Measurements from ENCODE around the gene SSR2.
A peak's percentile ranks its signal among the peaks of the same experiment; 100 is the strongest.

SSR2 gene

DNA sequence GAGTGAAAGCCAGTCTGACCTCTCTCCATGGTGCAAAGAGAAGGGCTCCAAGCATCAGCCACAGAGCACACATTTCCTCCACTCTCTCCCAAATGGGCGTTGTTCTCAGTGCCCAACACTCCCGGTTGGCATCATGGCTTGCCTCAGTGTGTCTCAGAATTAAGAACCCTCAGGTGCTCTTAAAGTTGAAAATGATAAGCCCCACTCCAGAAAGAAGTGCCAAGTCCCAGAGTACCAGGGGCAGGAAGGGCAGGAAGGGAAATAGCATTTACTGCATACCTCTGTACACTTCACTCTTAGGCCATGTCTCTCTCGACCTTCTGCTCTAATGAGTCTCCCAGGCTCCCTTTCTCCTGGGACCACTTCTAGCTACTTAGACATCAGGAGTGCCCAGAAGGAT, 27.2 kb downstream of the SSR2 start:
- DNase-seq (ENCODE audit: low spot score), result no peak

DNA sequence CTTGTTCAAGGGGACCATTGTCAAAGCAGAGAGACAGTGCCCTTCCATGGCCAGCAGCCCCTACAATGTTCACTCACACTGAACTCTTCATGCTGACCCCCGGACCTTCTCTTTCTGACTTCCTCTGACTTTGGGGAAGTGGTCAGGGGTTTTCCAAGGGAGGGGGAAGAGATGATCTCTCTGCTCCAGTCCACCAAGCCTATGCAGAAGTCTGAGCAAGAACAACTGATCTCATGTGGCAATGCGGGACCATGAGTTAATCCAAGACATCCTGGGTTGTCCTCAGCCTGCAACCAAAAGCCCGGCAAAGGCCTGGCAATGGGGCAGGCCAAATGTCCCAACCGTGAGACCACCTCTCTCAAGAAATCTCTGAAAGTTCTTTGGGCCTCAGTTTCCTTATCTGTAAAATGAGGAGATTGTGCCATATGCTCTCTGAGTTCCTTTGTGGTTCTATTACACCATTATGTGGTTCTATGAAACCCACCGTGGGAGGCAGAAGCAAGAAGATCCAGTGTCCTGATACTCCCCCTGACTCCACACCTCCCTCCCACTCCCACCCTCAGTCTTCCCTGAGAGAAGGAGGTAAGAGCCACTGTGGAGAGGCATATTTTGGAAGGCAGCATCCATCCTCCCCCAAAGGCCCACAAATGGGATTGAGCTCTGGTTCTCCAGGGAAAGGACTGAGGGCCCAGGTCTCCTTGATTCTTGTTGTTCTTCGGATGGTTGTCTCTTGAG, 30.6 kb downstream of the SSR2 start:
- DNase-seq (ENCODE audit: low spot score), result no peak

DNA sequence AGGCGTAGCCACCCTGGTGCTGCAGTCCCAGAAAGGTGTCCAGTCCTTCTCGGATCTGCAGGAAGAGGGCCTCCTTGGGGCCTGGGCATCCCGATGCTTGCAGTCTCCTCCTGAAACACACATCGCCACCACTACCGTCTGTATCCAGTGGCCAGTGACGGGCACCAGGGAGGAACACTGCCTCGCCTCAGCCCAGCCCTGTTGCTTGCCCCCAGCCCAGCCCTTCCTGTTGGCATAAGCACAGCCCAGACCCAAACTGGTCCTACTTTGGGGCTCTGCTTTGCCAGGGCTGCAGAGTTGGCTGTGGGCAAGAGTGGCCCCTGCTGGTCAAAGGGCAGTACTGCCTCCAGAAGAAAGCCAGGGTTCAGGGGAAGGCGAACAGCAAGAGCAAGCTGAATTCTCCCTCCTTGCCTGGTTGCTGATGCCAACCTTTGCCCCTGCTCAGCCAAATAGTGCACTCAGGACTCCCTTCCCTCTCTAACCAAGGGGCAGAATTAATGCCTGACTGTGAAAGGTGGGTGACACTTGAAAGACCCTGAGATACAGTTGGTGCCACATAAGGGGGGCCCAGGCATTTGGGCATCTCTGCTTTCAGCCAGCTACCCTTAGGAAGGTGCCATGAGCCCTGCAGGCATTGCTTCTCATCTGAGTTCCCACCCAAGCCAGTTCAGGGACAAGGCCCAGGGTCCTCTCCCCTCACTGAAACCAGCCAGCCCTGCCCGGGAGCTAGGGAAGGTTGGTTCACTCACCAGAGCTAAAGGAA, 31.3 kb downstream of the SSR2 start:
- peak; percentile 89 for DNase-seq (ENCODE audit: low spot score)

DNA sequence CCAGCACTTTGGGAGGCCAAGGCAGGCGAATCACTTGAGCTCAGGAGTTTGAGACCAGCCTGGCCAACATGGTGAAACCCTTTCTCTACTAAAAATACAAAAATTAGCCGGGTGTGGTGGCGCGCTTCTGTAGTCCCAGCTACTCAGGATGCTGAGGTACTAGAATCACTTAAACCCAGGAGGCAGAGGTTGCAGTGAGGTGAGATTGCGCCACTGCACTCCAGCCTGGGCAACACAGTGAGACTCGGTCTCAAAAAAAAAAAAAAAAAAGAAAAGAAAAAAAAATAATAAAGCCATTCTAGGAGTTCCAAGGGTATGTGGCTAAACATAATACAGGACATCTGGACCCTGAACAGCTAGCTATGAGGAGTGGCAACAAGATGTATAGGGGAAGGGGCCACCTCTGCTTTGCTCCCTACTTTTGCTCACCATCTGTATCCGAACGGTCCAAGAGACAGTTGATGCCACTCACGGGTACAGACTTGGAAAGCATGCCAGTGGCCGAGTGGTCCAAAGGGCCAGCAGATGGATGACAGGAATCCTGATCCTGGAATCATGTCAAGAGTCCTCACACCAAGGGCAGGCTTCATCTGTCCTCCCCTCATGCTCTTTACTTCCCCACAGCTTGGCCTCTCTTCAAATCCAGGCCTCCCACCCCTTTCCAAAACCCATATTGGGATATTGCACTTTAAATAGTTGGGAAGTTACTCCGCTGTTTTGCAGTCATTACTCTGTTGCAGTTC, 35.7 kb downstream of the SSR2 start:
- peak; percentile 96 for DNase-seq (ENCODE audit: low spot score)

DNA sequence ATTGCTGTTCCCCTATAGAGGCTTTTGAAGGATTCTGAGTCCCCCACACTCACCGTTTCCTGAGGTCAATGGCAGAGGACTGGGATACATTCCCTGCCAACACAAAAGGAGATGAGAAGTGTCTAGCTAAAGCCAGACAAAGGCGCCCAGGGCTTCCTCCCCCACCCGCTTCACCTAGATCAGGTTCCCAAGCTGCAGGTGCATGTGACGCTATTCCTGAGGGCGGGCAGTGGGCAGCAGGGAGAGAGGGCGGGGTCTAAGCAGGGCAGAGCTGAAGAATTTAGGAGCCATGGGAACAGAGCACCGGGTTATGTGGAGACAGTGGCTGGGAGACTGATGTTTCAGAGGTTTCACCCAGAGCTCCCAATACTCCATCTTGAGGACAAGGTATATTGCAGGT, 36.4 kb downstream of the SSR2 start:
- DNase-seq (ENCODE audit: low spot score), result no peak

DNA sequence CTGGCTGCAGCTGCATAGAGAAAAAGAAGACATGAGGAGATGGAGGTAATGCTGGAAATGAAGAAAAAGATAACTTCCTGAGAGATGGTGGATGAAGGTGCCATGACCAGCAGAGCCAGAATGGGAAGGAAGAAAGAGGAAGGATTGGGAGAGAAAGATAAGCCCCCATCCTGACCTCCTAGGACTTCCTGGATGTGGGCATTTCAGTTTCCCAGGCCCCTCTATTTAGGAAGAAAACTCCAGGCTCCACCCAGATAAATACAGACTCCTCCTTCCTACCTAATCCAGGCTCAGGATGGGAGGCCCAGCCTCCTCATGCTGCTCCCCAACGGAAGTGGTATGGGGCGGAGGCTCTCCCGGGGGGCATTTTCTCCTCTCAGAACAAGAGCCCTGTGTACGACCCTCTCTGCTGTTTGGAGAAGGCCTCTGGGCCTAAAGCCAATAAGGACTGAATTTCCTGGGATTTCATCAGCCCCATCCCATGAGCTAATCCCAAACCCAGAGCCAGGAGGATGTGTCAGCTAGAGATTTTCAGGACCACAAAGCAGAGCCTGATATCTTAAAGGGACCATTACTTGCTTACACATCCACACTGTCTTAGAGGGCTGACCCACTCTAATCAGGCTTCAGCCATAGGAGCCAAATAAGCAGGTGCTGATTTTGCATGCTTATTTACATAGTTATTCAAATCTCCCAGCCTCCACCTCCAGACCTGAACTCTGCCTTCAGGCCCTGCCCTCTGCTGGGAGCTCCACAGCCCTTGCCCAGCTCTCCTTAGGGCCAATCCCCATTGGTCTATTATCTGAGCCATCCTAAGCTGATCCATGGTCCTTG, 37.3 kb downstream of the SSR2 start:
- peak; percentile 43 for DNase-seq (ENCODE audit: low spot score)

DNA sequence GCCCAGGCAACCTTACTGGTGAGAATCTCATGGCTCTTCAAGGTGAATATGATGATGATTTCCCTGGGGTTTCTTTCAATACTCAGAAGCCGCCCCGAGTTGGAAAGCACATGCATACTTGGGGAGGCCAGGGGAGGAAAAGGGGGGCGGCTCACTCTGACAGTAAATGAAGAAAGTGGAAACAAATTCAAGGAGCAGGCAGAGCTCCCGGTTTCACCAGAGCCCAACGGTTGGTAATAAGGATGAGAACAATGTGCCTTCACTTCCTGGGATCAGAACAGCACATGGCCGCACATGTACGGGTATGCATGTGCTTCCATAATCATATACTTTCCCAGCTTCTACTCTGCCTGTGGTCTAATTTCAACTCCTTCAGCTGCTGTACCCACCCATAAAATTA, 38.6 kb downstream of the SSR2 start:
- no peak for DNase-seq (ENCODE audit: low spot score)

DNA sequence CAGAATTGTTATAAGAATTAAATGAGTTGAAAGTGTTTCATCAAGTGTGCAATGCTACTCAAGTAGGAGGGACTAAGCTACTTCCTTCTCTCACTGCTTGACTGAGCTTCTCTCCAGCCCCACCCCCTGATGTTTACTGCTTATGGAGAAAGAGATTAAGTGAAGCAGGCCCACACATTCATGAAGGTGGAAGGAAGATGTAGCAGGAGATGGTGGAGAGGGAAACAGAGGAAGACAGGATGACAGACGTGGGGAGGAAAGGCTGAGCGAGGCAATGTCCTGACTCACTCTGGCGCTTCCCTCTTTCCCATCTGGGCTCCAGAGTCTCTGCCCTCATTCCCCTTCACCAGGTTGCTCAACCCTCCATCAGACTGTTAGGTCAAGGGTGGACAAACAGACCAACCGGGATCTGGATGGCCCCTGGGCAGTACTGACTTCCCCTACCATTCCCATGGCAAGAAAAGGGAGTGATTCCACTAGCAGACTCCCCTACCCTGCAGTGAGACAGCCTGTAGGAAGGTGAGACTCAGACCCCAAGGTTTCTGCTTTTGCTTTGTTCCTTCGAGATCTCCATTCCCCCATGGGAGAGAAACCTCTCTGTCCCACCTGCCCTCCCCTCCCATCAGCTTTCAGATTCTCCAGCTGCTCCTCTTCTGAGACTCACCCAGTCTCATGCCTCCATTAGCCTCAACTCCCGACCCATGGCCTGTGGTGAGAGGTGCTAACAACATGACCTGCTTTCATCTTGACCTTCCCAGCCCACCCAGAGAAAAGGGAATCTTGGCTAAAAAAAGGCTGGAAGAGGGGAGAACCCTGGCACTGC, 39.3 kb downstream of the SSR2 start:
- no peak for DNase-seq (ENCODE audit: low spot score)

DNA sequence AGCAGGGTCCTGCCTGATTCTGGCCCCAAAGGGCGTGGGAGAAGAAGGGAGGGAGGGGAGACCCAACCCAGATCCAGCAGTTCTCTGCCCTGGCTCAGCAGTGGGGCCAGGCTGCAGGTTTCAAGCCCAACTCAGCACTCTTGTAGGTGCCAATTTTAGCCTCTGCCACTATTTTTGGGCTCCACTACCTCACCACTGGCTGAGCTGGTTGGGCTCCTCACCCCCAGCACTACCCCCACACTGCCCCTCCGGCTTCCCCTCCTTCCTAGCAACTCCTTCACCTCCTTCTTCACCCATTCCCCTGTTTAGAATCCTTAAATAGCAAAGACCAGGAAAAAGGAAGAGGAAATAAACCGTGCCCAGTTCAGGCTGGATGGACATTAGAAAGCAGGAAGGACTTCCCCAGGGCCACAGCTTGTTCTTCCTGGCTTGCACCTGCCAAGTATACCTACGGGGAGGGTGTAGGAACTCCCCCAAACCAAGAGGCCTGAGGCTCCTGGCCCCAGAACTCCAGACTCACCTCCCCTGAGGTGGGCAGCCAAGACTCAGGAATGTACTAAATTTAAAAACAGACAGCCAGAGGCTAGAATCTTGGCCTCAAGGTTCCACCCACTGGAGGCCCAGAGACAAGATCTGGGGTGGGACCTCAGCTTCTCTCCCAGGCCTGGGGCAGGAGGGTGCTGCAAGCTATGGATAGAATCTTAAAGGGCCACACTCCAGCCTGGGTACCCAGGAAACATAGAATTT, 41.0 kb downstream of the SSR2 start:
- DNase-seq (ENCODE audit: low spot score), result no peak

DNA sequence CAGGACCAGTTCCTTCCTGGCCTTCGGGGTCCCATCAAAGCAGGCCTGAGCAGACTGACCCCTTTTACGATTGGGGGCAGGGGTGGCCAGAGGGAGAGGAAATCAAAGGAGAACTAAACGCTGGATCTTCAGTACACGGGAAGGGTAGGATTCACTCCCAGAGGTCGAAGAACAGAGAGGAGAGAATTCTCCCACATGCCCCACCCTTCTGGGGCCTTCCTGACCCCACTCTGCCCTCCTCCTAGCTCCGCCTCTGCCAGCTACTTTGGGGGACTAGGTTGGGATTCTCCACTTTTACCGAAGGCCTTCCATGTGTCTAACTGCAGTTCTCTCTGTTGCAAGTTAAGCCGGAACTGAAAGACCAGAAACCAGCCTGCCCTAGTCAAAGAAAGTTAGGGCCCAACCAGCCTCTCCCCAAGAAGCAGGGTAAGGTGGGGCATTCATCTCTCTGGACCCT, 41.8 kb downstream of the SSR2 start:
- DNase-seq (ENCODE audit: low spot score), result no peak

DNA sequence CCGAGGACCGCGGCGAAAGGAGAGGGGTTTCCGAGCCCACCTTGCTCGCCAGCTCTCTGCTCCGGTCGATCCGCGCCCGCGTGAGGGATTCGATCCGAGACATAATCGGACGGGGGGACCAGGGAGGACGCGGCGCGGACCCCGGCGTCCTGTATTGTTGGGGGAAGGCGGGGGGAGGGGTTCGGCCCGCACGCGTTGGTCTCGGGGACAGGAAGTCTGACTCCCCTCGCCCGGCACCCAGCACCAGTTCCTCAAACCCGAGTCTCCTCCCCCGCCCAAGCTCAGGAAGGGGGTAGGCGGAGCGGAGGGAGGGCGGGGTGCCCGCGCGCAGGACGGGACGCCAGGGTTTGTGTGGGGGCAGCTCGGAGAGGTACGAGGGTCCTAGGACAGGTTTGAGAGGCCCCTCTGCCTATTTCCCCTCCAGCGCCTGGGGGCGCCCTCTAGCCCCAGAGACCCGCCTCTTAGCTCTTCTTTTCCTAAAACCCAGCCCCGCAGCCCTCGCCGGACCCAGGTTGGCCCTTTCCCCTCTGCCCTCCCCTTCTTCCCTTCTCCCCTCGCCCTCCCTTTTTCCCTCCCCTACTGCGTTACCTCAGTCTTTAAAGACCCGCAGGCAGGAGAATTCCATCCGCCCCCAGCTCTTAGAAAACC, 42.3 kb downstream of the SSR2 start, which contains the start of gene ARHGEF2:
TSS of gene ARHGEF2 (minus strand) at position 223 of the 648 bp plus-strand sequence. CDS start at position 103, 120 bp downstream.
- peak; percentile 77 for DNase-seq (ENCODE audit: low spot score)

DNA sequence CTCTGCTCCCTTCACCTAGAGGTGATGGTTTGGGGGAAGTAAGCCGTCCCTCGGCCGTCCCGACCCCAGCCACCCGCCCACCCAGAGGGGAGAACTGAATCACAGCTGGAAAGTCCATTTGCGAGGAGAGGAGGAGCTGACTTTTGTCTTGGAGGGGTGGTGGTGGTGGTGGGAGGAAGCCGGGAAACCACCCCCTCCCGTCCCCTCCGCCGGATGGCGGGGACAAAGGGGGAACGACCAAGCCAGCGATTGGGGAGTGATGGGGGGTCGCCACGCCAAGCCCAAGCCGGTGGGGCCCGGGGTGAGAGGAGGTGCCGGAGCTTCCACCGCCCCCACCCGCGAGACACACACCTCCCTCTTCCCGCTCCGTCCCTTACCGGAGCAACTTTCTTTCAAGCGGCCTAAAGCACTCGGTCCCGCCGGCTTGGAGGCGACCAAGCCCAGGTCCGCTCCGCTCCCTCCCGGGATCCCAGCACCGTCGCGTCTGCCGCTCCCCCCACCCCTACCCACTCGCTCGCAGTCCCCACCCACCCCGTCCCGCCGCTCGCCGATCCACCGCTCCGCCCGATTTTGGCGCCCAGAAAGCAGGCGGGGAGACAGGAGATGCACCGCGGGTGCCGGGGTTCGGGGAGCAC, 42.9 kb downstream of the SSR2 start:
- DNase-seq (ENCODE audit: low spot score), result peak; percentile 50

DNA sequence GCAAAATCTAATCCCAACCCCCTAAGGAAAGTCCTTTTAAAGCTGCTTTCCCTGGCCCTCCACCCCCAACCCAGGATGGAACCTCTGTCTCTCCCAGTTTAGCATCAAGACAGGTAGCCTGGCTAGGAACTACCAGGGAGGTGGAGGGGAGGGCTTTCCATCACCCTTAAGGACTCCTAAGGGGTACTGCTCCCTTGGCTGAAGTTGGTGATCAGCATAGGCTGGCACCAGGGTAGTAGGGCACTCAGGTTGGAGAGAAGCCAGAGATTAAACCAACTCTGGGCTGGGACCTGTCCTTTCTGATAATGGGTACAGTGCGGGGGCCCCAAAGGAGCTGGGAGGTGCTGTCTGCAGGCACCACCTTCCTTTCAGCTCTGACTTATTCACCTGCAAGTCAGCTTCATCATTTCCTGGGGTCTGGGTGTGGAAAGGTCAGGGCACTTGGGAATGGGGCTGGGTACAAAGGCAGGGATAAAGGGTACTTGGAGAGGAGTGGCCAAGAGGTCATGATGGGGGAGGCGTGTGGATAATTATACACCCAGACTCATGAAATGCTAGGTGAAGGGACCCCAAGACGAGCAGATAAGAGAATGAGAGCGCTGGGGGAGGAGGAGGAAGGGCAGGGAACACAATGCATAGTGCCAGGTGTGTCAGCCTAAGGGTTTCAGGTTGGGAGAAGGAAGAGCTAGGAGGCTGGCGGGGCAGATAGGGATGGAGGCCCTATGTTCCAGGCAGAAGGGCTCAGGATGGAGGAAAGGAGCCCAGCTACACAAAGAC, 43.6 kb downstream of the SSR2 start:
- DNase-seq (ENCODE audit: low spot score), result no peak

DNA sequence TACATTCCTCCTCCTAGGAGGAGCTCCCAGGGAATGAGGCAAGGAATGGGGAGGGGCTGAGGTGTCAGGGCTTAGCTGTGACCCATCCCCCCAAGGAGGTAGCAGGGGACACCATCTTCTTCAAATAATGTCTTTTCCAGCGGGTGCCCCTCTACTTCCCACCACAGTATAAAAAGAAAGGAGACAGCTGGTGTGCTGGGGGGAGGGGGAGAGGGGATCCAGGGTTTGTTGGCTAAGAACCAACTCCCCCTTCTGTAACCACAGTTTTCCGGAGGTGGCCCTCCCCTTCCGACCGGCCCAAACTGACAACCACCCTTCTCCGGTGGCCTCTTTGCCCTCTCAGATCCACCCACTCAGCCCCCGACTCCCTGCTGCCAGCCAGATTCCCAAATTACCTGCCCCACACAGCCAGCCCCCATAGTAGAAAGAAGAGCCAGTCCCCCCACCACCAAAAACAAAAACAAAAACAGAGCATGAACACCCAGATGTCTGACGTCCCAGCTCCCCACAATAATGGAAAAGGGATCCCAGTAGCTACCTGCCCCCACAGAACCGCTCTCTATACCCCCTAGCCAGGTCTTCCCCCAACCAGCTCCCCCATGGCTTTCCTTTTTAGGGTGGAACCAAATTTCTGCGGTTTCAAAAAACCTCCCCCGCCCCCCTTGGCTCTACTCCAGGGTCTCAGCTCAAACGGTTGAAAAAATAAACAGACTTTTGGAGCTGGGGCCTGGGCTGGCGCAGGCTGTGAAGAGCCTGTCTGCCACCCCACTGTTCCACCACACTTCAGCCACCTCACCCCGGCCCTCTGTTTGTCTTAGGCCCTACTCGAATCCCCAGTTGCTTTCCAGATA, 44.5 kb downstream of the SSR2 start:
- peak; percentile 73 for DNase-seq (ENCODE audit: low spot score)

DNA sequence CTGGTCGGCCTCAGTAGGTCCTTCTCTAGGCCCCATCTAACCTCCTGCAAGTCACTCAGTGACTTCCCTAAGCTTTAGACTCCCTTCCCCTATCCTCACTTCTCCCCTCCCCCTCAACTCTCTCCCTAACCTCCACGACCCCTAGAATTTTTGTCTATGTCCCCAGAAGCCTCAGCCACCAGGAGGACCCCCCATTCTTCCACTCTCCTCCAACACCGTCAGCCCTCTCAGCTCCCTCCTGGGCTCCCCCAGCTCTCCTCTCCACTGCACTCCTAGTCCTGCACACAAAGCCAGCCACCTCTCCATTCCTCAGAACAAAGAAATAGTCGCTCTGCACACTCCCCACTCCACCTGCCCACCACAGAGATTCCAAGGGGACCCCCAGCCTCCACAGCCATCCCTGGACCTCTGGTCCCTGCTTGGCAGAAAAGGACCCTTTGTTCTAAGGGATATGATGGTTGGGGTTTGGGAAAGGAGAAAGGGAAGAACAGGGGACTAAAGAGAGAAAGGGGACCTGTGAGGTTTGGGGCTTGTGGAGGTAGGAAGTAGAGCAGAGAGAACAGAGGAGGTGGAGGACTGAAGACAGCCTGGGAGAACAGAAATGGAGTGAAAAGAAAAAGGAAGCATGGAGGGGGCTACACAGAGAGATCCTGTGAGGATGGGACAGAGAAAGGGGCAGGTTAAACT, 45.2 kb downstream of the SSR2 start:
- no peak for DNase-seq (ENCODE audit: low spot score)

DNA sequence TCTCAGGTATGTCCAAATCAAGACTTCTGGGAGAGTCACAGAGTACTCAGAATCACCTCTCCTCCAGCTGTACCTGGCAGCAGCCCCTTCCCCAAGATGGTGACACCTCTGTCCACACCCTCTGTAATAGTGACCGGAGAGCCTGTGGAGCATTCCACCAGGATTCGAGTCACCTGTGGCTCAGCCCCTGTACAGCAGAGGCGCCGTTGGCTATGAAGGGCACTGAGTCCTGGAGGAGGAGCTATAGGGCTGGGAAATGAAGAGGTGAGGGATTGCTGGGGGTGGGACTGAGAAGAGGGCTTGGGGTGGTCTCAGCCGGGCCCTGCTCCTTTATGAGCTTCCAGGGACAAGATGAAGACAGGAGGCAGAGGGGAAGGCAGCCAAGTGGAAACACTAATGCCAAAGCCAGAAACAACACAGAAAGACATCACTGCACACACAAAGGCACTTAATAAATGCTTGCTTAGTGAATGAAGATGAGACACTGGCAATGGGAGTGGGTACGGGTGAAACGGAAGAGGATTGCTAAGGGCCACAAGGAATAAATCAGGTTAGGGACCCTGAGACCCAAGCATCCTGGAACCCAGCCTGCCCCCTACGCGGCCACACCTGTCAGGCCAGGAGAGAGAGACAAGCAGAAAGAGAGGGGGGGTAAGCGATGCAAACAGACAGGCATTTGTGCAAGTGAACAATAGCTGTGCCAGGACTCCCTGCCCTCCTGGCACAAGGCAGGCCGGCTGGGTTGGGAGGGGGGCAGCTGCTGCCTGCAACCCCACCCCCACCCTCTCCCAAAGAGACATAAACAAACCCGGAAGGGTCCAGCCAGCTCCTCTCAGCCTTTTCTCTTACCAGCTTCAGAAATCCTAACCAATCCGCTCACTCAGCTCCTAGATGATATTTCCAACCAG, 46.3 kb downstream of the SSR2 start:
- DNase-seq (ENCODE audit: low spot score), result peak; percentile 96
